Hepatocyte (in vitro differentiated cells): ENCODE data around the gene DLGAP4. TPM values are rescaled to one million over a fixed set of nuclear protein-coding genes. Genes with fewer than 3 reads are reported as not detected.

ENCODE experiments used
- DNase-seq: peaks from one replicate; pipeline ENCODE4 v3.0.0-alpha.2; 2016; ENCODE audit warnings: low spot score
- H2AFZ ChIP-seq: fragments of 200-600 bp; sonication (generic); 2 replicates; pipeline ENCODE4 v1.6.0; 2016; ENCODE audit warnings: antibody characterized with exemption, mild to moderate bottlenecking
- H3K27ac ChIP-seq: fragments of 200-600 bp; sonication (generic); 2 replicates; pipeline ENCODE4 v1.5.1; 2016; ENCODE audit warnings: mild to moderate bottlenecking
- H3K27me3 ChIP-seq: fragments of 200-600 bp; sonication (generic); 2 replicates; pipeline ENCODE4 v1.6.1; 2016
- H3K36me3 ChIP-seq: fragments of 200-600 bp; sonication (generic); replicated peaks from 2 replicates; pipeline ENCODE4 v1.5.1; 2016; ENCODE audit warnings: low read depth; ENCODE audit not compliant: insufficient read depth
- H3K4me1 ChIP-seq: fragments of 200-600 bp; sonication (generic); 2 replicates; pipeline ENCODE4 v1.5.1; 2016; ENCODE audit warnings: mild to moderate bottlenecking, moderate library complexity; ENCODE audit not compliant: insufficient read depth
- H3K4me2 ChIP-seq: fragments of 200-600 bp; sonication (generic); 2 replicates; pipeline ENCODE4 v1.6.0; 2016
- H3K4me3 ChIP-seq: fragments of 200-600 bp; sonication (generic); 2 replicates; pipeline ENCODE4 v1.5.1; 2016; ENCODE audit warnings: mild to moderate bottlenecking
- H3K79me2 ChIP-seq: fragments of 200-600 bp; sonication (generic); 2 replicates; pipeline ENCODE4 v1.6.0; 2017; ENCODE audit warnings: mild to moderate bottlenecking
- H3K9me2 ChIP-seq: fragments of 200-600 bp; sonication (generic); replicated peaks from 2 replicates; pipeline ENCODE4 v1.6.0; 2017; ENCODE audit warnings: mild to moderate bottlenecking; ENCODE audit not compliant: insufficient read depth
- H3K9me3 ChIP-seq: fragments of 200-600 bp; sonication (generic); 2 replicates; pipeline ENCODE4 v1.5.1; 2016; ENCODE audit warnings: low read depth, mild to moderate bottlenecking
- H4K20me1 ChIP-seq: fragments of 200-600 bp; sonication (generic); 2 replicates; pipeline ENCODE4 v1.6.0; 2016; ENCODE audit warnings: mild to moderate bottlenecking; ENCODE audit not compliant: insufficient read depth, poor library complexity, severe bottlenecking
- EZH2 ChIP-seq: fragments of 200-600 bp; sonication (generic); IDR thresholded peaks from 2 replicates; pipeline ENCODE4 v1.6.1; 2016; ENCODE audit warnings: antibody characterized with exemption, mild to moderate bottlenecking, borderline replicate concordance
- EZH2phosphoT487 ChIP-seq: fragments of 200-600 bp; sonication (generic); IDR thresholded peaks from one replicate; pipeline ENCODE4 v1.6.1; 2018; ENCODE audit warnings: antibody characterized with exemption, mild to moderate bottlenecking, low read depth, moderate library complexity; ENCODE audit not compliant: unreplicated experiment, severe bottlenecking
- WGBS: methylation state at CpG from one replicate; pipeline ENCODE4 v1.1.6; 2016; ENCODE audit warnings: low lambda C conversion rate; ENCODE audit errors: missing lambda C conversion rate; 5-methylcytosine and 5-hydroxymethylcytosine counted together
- polyA plus RNA-seq: library from polyadenylated mRNA; unstranded; fragments of >200 nt; fragmentation: Nextera tagmentation; extraction: Ambion mirVana; gene quantifications from 2 replicates; pipeline ENCODE4 v1.2.1, GENCODE V29; 2016
- total RNA-seq: library from RNA; depleted of rRNA; stranded (reverse); fragments of >200 nt; gene quantifications from 2 replicates; pipeline ENCODE4 v1.2.3, GENCODE V29; 2014
- TF ChIP-seq, protein P1 (sequence below): fragments of 200-600 bp; sonication (generic); IDR thresholded peaks from 2 replicates; pipeline ENCODE4 v1.5.1; 2016; ENCODE audit warnings: antibody characterized with exemption, mild to moderate bottlenecking; ENCODE audit not compliant: poor library complexity

Gene DLGAP4
- total and polyA plus RNA-seq, 2 experiments from 2014 or later = 16.5 to 39.4 TPM

DNA sequence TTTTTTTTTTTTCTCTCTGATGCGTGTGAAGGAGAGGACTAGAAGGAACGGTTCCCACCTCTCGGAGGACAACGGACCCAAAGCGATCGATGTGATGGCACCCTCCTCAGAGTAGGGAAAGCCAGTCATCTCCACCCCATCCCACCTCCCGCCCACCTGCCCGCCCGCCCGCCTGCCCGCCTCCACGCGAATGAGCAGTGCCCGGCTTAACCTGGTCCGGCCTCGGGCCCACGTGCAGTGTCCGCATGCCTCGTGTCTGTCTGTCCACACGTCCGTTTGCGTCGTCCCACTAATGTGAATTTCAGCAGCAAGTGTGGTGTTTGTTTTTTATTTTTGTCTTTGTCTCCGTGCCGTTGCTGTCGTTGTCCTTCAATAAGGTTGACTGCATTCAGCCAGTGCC lies 193.1 kb downstream of the DLGAP4 start:
- H3K79me2 ChIP-seq = peaks cover 30% of the 10 kb centered on the region
- TF ChIP-seq EZH2 (no peak), EZH2phosphoT487 (no peak)
- TF ChIP-seq, protein P1, sequence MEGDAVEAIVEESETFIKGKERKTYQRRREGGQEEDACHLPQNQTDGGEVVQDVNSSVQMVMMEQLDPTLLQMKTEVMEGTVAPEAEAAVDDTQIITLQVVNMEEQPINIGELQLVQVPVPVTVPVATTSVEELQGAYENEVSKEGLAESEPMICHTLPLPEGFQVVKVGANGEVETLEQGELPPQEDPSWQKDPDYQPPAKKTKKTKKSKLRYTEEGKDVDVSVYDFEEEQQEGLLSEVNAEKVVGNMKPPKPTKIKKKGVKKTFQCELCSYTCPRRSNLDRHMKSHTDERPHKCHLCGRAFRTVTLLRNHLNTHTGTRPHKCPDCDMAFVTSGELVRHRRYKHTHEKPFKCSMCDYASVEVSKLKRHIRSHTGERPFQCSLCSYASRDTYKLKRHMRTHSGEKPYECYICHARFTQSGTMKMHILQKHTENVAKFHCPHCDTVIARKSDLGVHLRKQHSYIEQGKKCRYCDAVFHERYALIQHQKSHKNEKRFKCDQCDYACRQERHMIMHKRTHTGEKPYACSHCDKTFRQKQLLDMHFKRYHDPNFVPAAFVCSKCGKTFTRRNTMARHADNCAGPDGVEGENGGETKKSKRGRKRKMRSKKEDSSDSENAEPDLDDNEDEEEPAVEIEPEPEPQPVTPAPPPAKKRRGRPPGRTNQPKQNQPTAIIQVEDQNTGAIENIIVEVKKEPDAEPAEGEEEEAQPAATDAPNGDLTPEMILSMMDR = no peak
- no peaks in the 10 kb centered on the region for H3K9me3 ChIP-seq
- H3K36me3 ChIP-seq = no peaks in the 10 kb centered on the region
- H3K9me2 ChIP-seq = no peaks in the 10 kb centered on the region
- no peak overlapping the region for H3K27ac ChIP-seq
- H2AFZ ChIP-seq = no peak overlapping the region
- peaks cover 35% of the 10 kb centered on the region for H4K20me1 ChIP-seq
- H3K4me2 ChIP-seq = no peak overlapping the region
- no peaks in the 10 kb centered on the region for H3K4me1 ChIP-seq
- WGBS = 97% methylated on average over 17 of the region's 26 CpGs
- no peak for DNase-seq
- no peak overlapping the region for H3K4me3 ChIP-seq
- no peaks in the 10 kb centered on the region for H3K27me3 ChIP-seq

DNA sequence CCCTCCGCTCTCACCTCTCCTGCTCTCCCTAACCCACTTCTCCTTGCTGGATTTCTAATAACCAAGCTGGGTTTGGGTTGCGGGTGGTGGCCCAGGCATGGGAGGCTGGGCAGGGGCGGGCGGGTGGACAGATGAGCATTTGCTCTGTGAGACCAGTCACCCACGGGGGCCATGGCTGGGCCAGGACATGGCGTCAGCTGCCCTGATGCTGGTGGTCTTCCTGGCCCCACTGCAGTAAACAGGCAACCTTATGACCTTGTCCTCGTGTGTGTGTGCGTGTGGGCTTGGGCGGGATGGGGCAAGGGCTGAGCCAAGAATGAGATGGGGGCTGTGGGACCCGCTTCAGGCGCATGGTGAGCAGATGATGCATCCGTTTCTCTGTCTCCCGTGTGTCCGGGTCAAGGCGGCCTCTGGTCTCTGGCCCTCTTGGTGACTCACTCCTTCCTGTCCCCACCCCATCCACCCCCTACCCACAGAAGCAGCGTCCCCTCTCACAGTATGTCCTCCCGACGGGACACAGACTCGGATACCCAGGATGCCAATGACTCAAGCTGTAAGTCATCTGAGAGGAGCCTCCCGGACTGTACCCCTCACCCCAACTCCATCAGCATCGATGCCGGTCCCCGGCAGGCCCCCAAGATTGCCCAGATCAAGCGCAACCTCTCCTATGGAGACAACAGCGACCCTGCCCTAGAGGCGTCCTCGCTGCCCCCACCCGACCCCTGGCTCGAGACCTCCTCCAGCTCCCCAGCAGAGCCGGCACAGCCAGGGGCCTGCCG lies 193.8 kb downstream of the DLGAP4 start:
- H3K79me2 ChIP-seq = peaks cover 28% of the 10 kb centered on the region
- no peak overlapping the region for H3K4me2 ChIP-seq

DNA sequence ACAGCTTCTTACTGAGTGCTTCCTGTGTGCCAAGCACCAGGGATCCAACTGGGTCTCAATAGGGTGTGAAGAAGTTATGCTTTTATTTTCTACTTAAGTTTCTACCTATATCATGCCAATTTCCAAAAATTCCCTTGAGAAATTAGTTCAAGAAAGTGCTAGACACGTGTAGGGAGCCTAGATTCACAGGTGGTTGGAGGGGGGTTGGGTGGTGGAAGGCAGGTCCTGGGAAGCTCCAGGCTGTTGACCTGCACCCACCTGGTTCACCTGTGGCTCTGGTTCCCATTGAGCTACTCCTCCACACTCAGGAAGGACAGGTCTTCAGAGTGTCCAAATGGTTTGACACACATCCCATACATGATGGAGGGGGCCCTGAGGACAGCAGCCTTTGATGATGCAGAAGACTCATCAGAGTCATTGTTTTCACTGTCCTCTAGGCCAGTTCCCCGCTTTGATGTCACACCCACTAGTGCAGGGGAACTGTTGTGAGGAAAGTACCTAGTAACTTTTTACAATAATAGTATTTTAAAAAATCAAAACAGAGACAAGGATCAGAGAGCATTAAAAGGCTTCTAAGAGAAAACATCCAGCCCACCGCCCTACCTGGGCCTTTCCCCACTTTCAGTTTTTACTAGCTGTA lies 195.3 kb downstream of the DLGAP4 start:
- Histone ChIP-seq H3K4me3 (no peak overlapping the region), H3K4me2 (no peak overlapping the region), H3K36me3 (no peaks in the 10 kb centered on the region), H3K27ac (no peak overlapping the region), H3K79me2 (peaks cover 13% of the 10 kb centered on the region), H2AFZ (no peak overlapping the region), H3K9me3 (no peaks in the 10 kb centered on the region), H3K9me2 (no peaks in the 10 kb centered on the region), H3K4me1 (no peaks in the 10 kb centered on the region), H4K20me1 (peaks cover 14% of the 10 kb centered on the region), H3K27me3 (no peaks in the 10 kb centered on the region)
- TF ChIP-seq EZH2 = no peak
- no peak for TF ChIP-seq EZH2phosphoT487
- TF ChIP-seq, protein P1 = no peak
- DNase-seq = no peak
- WGBS = 93% methylated on average over 3 of the region's 3 CpGs

More for the DNA sequence above, 193.8 kb downstream of the DLGAP4 start:
- Histone ChIP-seq H2AFZ (no peak overlapping the region), H3K27me3 (no peaks in the 10 kb centered on the region), H3K27ac (no peak overlapping the region), H4K20me1 (peaks cover 30% of the 10 kb centered on the region), H3K4me3 (no peak overlapping the region), H3K36me3 (no peaks in the 10 kb centered on the region), H3K9me3 (no peaks in the 10 kb centered on the region), H3K4me1 (no peaks in the 10 kb centered on the region), H3K9me2 (no peaks in the 10 kb centered on the region)
- TF ChIP-seq, protein P1 = no peak
- TF ChIP-seq EZH2phosphoT487 (no peak), EZH2 (no peak)
- WGBS = 98% methylated on average over 23 of the region's 31 CpGs
- no peak for DNase-seq
